ENCODE measurements around the gene BCORL1. TPM values are rescaled to one million over a fixed set of nuclear protein-coding genes. Genes with fewer than 3 reads are reported as not detected.

Gene BCORL1
- polyA plus RNA-seq, 4 donors: 17.2 to 21.4 (median 18.0) TPM

DNA sequence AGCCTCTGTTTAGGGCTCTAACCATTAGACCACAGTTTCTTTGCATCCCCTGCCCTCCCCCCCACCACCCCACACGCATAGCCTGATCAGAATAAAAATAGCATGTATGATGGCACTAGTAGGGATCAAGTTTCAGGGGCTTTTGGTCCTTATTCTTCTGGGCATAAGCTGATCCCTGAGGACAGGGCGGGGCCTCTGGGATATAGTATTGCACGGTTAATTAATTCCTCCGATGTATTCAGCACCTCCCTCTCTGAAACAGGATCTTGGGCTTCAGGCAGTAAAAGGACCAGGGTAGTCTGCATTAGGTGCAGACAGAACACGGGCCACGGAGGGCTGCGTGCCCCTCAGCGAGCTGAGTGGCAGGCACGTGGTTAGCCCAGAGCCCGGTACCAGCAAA is 70.8 kb downstream of the BCORL1 start:
- no peak for DNase-seq (ENCODE audit: low read depth in 4 of 4, low spot score in 3 of 4)

DNA sequence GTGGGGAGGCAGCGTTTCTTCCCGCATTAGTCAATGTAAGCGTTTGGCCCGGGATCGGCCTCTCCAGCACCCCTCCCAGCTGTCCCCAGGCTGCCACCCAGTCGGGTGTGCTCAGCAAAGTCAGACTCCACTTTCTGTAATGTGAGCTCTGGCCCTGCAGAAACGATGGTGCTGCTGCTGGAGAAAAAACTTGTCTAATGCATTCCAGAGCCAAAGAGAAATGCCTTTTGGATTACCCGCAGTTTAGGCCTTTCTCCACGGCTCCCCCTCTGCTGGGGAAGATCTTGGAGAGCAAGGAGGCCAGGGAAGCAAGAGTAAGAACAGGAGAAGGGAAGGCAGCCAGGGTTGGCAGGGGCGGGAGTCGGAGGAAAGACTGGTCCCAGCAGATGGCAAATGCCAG is 72.7 kb downstream of the BCORL1 start:
- DNase-seq (ENCODE audit: low read depth in 4 of 4, low spot score in 3 of 4): no peak

DNA sequence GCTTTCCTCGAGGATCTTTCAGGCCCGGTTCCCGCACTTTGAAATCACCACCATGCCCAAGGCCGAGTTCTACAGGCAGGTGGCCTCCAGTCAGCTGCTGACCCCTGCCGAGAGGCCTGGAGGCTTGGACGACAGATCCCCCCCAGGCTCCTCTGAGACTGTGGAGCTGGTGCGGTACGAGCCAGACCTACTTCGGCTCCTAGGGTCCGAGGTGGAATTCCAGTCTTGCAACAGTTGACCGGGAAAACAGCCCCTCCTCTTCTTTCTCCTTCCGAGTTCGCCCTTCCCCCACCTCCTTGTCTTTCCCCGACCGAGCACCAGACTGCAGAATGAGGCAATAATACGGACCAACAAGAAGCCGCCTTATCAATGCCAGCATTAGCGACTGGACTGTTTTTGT is 73.5 kb downstream of the BCORL1 start:
- no peak for DNase-seq (ENCODE audit: low read depth in 4 of 4, low spot score in 3 of 4)

DNA sequence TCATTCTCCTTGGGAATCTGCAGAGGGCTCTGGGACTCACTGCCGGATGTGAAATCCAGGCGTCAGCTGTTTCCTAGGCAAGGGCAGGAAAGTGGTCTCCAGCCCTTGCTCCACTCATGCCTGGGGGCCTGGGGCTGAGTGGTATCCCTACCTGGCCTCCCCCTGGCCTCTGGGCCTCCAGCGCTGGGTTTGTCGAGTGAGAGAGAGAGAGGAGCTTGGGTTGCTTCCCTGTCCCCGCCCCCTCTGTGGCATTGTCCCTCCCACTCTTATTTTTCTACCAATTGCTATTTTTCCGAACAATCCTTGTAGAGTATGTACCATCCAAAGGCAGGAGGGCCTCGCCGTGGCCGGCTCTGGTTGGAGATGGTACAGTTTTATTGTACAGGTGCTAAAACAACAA is 74.8 kb downstream of the BCORL1 start:
- DNase-seq (ENCODE audit: low read depth in 4 of 4, low spot score in 3 of 4): no peak

DNA sequence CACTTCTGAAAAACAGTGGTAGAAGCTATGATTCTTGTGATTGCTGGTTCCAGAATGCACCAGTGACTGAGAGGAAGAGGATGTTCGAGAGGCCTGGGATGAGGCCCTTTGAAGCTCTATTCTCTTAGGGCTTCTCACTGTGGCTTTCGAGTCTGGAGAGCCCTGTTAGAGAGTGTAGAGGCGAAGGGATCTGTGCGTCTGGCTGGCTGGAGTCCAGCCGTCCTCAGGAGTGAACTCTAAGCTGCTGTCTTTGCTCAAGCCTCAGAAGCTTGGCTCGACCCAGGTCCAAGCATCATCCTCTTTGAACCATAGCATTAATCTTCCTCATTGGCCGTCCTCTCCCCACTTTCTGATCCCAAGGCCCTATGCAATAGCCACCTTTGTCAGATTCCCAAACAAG is 76.2 kb downstream of the BCORL1 start:
- DNase-seq (ENCODE audit: low read depth in 4 of 4, low spot score in 3 of 4): no peak

DNA sequence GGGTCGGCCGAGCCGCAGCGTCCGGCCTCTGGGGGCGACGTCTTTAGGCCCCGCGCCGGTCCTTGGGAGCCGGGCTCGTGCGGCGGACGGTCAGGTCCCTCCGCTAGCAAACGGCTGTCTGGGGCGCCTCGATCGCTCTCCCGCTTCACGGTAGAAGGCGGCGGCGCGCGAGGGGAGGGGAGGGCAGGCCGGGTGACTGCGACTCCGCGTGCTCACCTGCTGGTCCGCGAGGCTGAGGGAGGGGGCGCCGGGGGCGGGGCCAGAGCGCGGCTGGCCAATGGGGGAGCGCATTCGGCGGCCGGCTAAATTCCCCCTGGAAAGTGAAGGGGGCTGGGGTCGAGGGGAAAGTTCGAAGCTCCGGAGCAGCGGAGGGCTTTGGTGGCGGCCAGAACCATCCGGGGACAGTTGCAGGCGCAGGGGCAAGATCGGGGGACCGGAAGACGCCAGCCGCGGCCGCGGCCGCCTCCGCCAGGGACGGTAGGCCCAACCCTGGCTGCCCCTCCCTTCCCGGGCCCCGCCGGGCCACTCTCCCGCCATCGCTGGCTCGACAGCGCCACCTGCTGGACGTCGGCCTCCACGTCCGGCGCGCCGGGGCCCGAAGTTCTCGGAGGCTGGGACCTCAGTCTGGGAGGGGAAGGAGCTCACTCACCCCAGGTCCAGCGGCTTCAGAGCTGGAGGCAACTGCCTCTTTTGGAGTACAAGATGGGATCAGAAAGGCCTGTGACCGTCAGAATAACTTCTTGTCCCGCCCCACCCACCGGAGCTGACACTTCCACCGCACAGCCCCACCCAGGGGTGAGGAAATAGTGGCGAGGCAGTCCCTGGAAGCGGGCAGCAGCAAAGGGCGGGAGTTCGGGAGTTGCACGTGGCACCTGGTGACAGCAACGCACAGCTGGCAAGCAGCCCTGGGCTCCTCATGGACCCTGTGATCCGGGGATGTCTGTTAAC is 78.0 kb downstream of the BCORL1 start:
- DNase-seq (ENCODE audit: low read depth in 4 of 4, low spot score in 3 of 4): peak in 3 of 4 donors; percentile 46 to 50 (median 49)

DNA sequence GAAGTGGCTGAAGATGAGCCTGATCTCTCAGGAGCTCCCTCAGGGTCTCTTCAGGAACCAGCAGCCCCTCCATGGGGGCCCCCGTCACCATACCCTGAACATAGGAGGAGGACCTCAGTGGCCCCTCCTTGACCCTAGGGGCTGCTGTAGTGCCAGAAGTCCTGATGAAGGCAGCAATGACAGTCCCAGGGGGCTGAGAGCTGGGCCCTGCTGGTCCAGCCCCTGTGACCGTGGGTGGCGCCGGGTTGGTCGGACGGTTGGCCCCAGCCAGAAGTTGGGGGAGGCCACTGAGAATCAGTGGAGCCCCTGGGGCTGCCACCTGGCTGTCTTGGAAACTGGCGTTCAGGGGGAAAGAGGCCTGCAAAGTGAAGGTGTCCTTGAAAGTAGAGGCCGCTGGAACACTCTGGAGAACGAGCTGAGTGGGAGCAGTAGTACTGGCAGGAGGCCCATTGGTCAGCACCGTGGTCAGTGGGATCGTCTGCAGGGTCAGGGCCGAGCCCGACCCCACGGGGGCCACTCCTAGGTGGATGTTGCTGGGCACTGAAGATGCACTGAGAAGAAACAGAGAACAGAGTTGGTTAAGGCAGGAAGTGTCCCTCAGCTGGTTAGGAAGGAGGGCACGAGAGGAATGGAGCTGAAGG is 84.7 kb downstream of the BCORL1 start:
- DNase-seq (ENCODE audit: low read depth in 4 of 4, low spot score in 3 of 4): no peak

DNA sequence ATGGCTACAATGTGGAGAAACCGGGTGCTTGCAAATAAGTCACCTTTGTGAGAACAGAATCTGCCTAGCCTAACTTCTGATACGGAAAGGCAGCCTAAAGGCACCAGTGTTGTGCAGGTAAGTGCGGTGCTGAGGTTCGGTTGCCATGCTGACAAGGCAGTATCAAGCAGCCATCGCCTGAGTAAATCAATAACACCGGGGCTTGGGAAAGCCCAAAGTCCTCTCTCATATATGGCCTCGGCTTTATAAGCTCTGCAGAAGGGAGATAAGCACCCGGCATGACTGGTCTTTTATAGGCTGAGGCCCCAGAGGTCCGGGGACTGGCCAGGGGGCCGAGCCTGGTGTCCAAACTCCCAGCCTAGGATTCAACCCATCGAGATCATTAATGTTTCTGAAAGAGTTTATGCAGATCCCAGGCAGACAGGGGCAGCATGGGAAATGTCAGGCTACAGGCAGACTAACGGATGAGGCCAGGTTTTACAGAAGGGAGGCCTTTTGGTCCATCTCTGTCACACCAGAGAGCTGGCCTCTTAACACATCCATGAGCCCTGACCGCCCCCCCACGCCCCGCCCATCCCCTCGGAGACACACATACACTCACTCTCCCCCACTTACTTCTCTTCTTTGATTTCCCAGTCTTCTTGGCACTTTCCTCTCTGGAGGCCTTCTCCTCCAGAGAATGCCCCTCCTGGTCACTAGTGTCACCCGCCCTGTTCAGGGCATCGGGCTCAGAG is 89.3 kb downstream of the BCORL1 start:
- DNase-seq (ENCODE audit: low read depth in 4 of 4, low spot score in 3 of 4): no peak

DNA sequence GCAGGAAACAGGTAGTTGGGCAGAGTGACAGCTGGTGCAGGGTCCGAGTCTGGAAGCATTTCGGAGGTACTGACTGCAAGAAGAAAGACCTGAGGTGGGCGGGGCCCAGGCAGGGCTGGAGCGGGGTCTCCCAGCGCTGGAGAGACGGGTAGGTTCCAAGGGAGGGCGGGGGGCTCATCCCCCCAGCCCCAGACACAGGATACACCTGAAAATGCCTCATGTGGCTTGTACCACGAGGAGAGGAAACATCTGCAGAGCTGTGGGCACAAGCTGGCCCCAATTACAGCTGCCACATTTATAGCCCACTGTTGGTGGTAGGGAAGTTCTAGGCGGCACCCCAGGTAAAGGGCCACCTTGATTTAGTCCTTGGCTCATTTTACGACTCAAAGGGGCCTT is 89.9 kb downstream of the BCORL1 start:
- no peak for DNase-seq (ENCODE audit: low read depth in 4 of 4, low spot score in 3 of 4)

DNA sequence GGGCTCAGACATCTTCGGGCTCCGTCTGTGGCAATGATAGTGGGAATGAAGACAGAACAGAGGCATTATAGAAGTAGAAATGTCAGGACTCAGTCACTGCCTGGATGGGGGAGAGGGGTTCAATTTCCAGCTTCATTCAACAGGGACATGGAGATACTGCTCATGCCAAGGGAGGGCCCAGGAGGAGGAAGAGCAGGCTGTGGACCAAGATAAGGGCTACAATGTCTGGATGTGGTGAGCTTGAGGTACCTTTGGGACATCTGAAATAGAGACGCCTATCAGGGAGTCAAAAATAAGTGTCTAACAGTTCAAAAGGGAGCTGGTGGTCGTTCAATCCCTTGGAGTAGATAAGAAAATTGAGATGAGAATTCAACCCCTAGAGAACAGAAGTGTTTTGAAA is 93.3 kb downstream of the BCORL1 start:
- DNase-seq (ENCODE audit: low read depth in 4 of 4, low spot score in 3 of 4): no peak

DNA sequence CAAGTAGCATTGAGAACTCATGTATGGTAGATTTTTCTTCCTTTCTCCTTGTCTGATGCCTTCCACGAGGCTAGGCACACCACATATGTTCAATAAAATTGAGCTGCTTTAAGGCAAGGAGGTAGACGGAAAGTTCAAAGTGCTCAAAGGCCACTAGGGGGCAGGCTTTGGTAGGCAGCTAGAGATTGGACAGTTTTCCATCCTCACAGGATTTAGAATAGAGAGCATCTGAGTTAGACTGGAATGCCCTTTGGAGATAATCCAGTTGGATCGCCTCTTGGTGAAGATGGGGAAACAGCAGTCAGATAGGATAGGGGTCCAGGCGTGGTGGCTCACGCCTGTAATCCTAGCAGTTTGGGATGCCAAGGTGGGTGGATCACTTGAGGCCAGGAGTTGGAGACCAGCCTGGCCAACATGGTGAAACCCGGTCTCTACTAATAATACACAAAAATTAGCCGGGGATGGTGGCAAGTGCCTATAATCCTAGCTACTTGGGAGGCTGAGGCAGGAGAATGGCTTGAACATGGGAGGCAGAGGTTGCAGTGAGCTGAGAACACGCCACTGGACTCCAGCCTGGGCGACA is 97.5 kb downstream of the BCORL1 start:
- no peak for DNase-seq (ENCODE audit: low read depth in 4 of 4, low spot score in 3 of 4)

DNA sequence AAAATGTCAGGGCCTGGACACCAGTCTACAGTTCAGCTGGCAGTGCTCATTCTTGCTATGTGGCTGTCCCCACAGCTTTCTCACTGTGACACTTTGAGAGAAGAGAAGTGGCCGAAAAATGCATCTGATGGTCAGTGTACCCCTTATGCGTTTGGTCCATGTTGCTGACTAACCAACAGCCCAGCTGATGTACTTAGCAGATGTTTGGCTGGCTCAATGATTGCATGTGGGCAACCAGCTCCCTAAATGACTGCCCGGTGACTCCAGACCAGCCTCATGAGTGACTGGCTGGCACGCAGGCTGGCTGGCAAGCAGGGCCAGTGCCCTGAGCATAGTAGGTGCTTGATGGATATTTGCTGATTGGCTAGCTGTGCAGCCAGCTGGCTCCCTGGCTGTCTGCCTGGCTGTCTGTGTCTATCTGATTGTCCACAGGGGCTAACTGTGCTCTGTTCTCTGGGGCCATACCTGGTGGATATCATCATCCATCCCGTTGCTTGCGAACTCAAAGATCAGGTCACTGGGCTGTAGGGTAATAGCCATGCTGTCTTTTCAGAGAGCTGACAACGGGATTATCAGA is 98.4 kb downstream of the BCORL1 start:
- no peak for DNase-seq (ENCODE audit: low read depth in 4 of 4, low spot score in 3 of 4)

DNA sequence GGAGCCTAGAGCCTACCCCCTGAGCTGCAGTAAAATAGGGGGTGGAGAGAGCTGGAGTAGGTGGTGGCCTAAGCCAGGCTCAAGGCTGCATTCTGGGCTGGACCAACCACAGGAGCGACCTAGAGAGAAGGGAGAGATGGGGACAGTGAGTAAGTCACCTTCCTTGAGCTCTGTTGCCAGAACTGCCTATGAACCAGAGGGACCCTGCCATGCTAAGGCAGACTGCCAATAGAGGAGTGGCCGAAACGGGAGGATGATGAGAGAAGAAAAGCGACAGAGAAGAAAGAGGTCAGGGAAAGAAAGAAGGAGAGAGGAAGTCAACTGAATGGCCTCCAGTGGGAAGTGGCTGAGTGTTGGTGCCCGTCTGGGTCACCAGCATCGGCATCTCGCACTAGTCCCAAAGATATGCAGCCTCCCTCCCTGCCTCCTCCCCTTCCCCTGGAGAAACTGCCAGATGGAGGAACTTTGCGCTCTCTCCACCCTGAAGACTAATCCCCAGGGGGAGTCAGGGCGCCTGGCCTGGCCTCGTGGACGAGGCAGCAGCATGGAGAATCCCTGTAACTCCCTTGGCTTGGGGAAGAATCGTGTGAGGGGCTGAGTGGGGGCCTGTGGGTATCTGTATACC is 99.1 kb downstream of the BCORL1 start:
- DNase-seq (ENCODE audit: low read depth in 4 of 4, low spot score in 3 of 4): no peak

DNA sequence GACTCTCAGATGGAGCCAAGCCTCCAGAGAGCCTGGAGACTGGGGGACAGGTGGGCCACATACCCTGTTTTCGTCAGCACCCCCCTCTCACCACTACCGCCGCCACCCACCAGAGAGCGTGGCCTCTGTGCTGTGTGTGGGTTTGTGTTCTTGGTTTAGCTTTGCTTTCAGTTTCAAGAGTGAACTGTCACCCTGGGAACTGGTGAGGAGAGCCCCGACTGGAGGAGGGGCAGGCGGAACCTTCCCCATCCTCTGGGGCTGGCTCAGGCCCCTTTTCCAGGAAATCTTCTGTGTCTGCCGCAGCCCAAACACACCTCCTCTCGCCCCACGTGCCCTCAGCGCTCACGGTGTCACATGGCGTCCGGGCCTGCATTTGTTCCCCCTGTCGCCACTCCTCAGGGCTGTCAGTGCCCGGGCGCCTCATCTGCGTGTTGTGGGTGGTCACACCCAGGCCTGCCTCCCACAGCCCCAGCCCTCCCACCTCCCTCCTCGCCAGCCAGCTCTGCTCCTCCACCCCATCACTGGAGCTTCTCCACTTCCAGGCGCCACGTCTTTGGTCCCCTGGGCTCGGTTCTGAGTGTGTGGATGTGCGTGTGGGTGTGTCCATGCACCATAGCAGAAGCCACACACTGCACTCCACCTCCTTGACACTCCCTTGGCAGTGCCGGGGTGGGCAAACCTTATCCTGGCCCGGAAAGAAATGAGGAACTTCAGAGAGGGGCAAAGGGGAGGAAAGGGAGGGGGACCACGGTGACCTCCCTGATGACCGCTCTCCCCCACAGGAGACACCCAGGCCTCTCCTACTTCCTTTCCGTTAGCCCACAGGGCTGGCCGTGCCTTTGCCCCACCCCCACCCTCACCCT is 100.0 kb downstream of the BCORL1 start:
- DNase-seq (ENCODE audit: low read depth in 4 of 4, low spot score in 3 of 4): no peak

DNA sequence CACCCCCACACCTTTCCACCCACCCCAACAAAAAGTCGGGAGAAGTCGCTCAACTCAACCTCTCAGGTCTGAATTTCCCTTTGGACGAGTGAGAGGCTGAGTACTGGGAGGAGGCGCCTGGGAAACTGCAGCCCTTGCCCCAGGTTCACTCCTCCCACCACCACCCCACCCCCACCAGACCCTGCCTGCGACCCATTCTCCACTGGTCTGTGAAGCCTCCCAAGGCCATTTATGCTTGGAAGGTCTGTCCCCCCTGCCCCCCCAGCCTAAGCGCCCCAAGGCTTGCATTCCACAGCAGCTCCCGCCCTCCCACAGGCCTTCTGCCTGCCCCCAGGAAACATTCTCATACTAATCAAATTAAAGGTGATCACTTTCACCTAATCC is 100.7 kb downstream of the BCORL1 start:
- no peak for DNase-seq (ENCODE audit: low read depth in 4 of 4, low spot score in 3 of 4)

DNA sequence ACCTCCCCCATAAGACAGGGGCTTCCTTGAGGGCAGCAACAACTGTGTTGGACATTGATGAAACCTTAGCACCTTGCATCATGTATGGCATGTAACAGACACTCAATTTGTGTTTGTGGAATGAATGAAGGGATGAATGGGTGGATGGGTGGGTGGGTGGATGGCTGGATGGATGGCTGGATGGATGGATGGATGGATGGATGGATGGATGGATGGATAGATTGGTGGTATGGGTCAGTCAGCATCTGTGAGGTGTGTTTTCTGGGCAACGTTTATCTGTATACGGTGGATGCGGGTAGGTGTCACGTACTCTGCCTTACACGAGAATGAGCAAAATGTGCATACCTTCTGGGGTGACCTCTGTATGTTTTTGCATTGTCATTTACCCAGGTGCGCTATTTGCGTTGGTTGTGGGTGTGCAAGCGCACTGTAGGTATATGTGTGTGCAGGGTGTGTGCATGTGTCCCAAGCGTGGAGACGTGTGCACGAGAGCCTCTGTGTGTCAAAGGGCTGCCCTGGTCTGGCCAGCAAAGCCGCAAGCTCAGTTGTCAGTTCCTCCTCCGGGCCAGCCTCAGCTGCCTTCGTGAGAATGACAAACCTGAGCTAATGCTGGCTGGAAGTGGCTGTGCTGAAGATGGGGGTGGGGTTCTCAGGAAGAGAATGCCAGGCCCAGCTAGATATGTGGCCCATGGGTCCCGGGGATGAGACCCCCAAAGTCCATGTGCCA is 101.4 kb downstream of the BCORL1 start:
- no peak for DNase-seq (ENCODE audit: low read depth in 4 of 4, low spot score in 3 of 4)

DNA sequence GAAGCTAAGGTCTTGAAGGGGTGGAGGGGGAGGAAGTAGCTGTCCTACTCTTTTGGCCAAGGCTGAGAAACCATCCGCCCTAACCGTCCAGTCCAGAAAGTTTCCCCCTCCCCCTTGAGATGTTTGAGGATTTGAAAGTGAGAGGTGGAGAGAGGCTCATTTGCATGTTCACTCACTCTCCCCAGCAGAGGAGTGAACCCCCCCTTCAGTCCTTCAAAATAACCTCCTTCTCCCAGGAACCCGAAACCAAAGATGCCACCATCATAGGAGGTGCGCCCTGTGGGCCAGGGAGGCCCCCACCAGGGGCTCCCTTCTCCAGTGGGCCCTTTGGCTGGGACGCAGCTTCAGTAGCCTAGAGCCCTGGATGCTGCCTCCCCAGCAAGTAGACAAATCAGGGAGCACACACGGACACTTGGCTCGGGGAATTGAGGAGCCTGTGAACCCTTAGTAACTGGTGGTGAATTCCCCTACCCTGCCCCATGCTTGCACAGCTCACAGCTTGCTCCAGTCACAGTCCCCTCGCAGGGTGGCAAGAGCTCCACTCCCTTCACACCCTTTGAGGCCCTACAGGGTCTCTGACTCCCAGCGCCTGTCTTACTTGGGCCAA is 102.3 kb downstream of the BCORL1 start:
- no peak for DNase-seq (ENCODE audit: low read depth in 4 of 4, low spot score in 3 of 4)

Measured in right renal pelvis (tissue), 4 donors.